ENCODE data around the gene SLC39A9. TPM values are rescaled to one million over a fixed set of nuclear protein-coding genes. Genes with fewer than 3 reads are reported as not detected.
A peak's percentile ranks its signal among the peaks of the same experiment; 100 is the strongest.

SLC39A9 gene
- total RNA-seq, 2 donors from 2014 or later = 43.9 to 61.1 TPM

DNA sequence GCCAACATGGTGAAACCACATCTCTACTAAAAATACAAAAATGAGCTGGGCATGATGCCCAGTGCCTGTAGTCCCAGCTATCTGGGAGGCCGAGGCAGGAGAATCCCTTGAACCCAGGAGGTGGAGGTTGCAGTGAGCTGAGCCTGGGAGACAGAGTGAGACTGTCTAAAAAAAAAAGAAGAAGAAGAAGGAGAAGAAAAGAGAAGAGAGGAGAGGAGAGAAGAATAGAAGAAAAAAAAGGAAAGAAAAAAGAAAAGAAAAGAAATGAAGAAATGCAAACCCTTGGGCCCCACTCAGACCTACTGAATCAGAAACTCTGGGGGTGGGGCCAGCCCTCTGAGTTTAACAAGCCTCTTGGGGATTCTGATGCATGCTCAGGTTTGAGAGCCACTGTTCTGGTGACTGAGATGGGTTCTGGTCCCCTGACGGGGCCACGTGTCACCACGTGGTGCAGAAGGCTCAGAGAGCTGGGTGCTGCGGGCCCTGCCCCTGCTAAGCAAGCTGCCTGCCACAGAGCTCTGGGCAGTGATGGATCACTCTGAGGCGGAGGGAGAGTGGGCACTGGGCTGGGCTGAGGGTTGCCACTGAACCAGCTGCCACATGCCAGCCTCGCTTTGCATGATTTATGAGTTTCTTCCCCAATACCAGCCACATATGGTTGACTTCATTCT lies 37.9 kb upstream of the SLC39A9 start:
- no peak for ATAC-seq (replicated peaks)
- H3K9me3 Mint-ChIP-seq = no peaks in the 10 kb centered on the region
- H3K4me1 Mint-ChIP-seq = peaks cover 9% of the 10 kb centered on the region
- no peak overlapping the region for H3K27ac Mint-ChIP-seq
- H3K36me3 Mint-ChIP-seq (ENCODE audit: low read depth) = no peaks in the 10 kb centered on the region
- no peaks in the 10 kb centered on the region for H3K27me3 Mint-ChIP-seq
- no peak overlapping the region for H3K4me3 Mint-ChIP-seq

DNA sequence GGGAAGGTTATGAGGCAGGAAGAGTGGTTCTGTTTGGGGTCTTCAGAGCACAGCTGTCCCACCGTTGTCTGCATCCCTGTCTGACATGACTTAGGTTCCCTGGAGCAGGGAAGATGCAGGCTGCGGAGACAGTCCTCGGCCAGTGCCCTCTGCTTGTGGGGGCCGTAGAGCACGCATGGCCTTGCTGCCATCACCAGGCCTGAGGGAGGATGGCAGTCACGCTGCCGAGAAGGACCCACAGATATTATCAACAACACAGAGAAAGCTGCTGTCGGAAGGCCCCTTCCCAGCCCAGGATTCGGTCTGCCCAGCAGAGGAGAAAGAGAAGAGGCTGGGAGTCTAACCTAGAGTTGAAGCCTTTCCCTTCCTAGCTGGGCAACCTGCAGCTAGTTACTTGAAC lies 35.4 kb upstream of the SLC39A9 start:
- H3K36me3 Mint-ChIP-seq (ENCODE audit: low read depth) = no peaks in the 10 kb centered on the region
- H3K4me1 Mint-ChIP-seq = peaks cover 9% of the 10 kb centered on the region
- no peaks in the 10 kb centered on the region for H3K27me3 Mint-ChIP-seq
- no peak overlapping the region for H3K4me3 Mint-ChIP-seq
- H3K9me3 Mint-ChIP-seq = no peaks in the 10 kb centered on the region
- no peak for ATAC-seq (replicated peaks)
- no peak overlapping the region for H3K27ac Mint-ChIP-seq

DNA sequence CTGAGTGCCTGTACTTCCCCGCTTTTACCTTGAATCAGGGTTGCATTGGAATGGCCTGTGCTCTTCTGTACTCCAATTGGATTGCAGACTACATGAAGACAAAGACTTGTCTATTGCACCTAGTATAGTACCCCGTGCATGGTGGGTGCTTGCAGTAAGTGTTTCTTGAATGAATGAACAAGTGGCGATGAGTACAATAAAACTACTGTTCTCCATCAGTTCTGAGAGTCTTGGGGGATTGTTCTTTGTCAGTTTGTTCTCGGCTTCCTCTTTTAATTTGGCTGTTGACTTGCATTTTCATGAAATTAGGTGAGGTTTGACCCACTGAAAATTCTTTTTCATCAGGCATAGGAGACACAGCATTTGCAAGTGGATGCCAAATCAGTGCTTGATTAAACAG lies 34.5 kb upstream of the SLC39A9 start:
- H3K27ac Mint-ChIP-seq = no peak overlapping the region
- peaks cover 3% of the 10 kb centered on the region for H3K4me1 Mint-ChIP-seq
- no peaks in the 10 kb centered on the region for H3K36me3 Mint-ChIP-seq (ENCODE audit: low read depth)
- H3K27me3 Mint-ChIP-seq = no peaks in the 10 kb centered on the region
- ATAC-seq (replicated peaks) = no peak
- no peak overlapping the region for H3K4me3 Mint-ChIP-seq
- H3K9me3 Mint-ChIP-seq = no peaks in the 10 kb centered on the region

DNA sequence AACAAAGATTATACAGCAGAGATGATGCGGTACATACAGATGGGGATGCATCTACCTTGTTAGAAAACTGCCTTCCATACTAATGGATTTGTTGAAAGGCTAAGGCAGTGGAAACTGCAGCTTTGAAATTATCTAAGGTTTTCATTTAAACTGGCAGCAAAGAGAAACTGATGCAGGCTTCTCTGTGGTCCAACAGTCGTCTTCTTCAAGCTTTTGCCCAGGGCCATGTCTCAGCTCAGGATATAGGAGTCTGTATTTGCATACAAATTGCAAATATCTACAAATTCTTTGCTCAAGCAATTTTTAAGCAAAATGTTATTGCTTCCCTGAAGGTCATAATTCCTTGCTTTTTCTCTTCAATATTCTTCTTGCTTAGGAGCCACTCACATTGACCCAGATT lies 34.1 kb upstream of the SLC39A9 start:
- H3K27me3 Mint-ChIP-seq = no peaks in the 10 kb centered on the region
- no peaks in the 10 kb centered on the region for H3K9me3 Mint-ChIP-seq
- H3K4me3 Mint-ChIP-seq = no peak overlapping the region
- no peaks in the 10 kb centered on the region for H3K36me3 Mint-ChIP-seq (ENCODE audit: low read depth)
- H3K4me1 Mint-ChIP-seq = no peaks in the 10 kb centered on the region
- no peak for ATAC-seq (replicated peaks)
- H3K27ac Mint-ChIP-seq = no peak overlapping the region

DNA sequence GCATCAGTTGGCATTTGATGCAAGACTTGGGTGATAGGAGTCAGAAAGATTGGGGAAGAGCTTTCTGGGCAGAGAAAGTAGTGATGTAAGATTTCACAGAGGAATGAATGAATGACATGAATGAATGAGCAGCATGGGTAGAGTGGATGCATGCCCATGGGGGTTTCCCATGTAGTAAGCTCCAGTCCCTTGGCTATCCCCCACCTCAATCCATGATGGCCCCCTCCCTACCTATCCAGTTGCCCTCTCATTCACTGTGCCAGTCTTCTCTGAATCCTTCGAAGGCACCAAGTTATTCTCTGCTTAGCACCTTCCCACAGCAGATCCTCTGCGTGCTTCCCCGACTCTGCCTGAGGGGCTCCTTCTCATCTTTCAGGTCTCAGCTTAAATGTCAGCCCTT lies 32.4 kb upstream of the SLC39A9 start:
- H3K27me3 Mint-ChIP-seq = no peaks in the 10 kb centered on the region
- no peaks in the 10 kb centered on the region for H3K36me3 Mint-ChIP-seq (ENCODE audit: low read depth)
- H3K4me3 Mint-ChIP-seq = no peak overlapping the region
- H3K9me3 Mint-ChIP-seq = no peaks in the 10 kb centered on the region
- ATAC-seq (replicated peaks) = no peak
- no peak overlapping the region for H3K27ac Mint-ChIP-seq
- no peaks in the 10 kb centered on the region for H3K4me1 Mint-ChIP-seq

DNA sequence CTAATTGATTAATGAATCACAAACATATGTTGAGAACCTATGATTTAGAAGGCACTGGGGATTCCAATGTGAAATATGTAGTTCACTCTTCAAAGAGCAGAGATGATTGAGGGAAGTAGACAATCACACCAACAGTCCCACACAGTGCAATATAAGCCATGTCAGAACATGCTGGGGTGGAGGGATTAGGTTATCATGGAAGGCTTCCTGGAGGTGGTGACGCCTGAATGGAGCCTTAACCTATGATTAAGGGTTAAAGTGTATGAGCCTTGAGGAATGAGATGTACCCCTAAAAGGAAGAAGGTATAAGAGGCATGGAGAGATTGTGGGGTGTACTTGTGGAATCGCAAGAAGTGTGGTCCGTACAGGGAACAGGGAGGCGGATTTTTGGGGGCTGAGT lies 31.7 kb upstream of the SLC39A9 start:
- Mint-ChIP-seq H3K9me3 (no peaks in the 10 kb centered on the region), H3K36me3 (ENCODE audit: low read depth) (no peaks in the 10 kb centered on the region), H3K27ac (no peak overlapping the region), H3K4me3 (no peak overlapping the region), H3K4me1 (no peaks in the 10 kb centered on the region), H3K27me3 (no peaks in the 10 kb centered on the region)
- no peak for ATAC-seq (replicated peaks)

DNA sequence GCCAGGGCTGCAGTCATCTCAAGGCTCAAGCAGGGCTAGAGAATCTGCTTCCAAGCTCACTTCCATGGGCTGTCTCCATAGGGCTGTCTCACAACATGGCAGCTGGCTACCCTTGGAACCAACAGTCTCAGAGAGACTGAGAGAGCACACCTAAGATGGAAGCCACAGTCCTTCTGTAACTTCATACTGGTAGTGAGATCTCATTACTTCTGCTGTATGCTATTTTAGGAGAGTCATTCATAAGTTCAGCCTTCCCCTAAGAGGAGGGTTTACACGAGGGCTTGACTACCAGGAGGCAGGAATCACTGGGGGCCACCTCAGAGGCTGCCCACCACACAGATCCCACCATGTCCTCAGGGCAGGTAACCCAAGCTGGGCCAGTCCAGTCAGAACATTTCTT lies 30.1 kb upstream of the SLC39A9 start:
- no peak overlapping the region for H3K4me3 Mint-ChIP-seq
- no peaks in the 10 kb centered on the region for H3K27me3 Mint-ChIP-seq
- H3K4me1 Mint-ChIP-seq = peaks cover 3% of the 10 kb centered on the region
- ATAC-seq (replicated peaks) = no peak
- no peaks in the 10 kb centered on the region for H3K9me3 Mint-ChIP-seq
- H3K36me3 Mint-ChIP-seq (ENCODE audit: low read depth) = peaks cover 5% of the 10 kb centered on the region
- H3K27ac Mint-ChIP-seq = no peak overlapping the region

DNA sequence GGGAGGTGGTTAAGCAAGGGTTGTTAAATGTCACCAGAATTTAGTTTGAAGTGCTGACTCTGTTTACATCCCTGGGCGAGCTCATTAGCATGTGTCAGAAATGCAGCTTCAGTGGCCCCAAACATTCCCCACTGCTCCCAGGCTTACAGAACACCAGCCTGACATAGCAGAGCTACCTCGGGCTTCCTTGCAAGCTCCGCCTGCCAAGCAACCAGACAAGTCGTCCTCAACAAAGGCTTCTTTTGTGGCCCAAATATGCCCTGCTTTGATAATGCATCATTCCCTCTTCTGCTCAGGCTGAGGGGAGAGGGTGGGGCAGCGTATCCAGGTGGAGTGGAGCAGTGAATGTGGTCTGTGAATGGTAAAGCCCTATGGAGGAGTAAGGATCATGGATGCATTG lies 28.4 kb upstream of the SLC39A9 start:
- Mint-ChIP-seq H3K27me3 (no peaks in the 10 kb centered on the region), H3K4me1 (peaks cover 11% of the 10 kb centered on the region), H3K27ac (no peak overlapping the region), H3K9me3 (no peaks in the 10 kb centered on the region), H3K36me3 (ENCODE audit: low read depth) (peaks cover 5% of the 10 kb centered on the region), H3K4me3 (no peak overlapping the region)
- ATAC-seq (replicated peaks) = no peak

DNA sequence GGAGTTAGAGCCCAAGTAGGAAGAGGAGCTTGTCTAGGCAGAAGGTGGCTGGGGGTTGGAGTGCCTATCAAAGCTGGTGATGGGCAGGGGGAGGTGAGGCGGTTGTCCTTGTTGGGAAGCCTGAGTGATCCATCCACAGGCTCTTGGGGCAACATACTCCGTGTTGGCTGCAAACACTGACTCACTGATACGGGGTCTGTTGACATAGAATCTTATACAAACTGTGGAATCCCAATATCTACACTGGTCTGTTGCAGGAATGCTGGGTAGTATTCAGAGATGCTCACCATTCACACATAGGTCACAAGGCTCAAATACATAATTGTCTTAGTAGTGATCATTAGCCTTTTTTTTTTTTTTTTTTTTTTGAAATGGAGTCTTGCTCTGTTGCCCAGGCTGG lies 26.3 kb upstream of the SLC39A9 start:
- H3K27me3 Mint-ChIP-seq = no peaks in the 10 kb centered on the region
- H3K4me1 Mint-ChIP-seq = peaks cover 11% of the 10 kb centered on the region
- H3K4me3 Mint-ChIP-seq = no peak overlapping the region
- H3K36me3 Mint-ChIP-seq (ENCODE audit: low read depth) = peaks cover 26% of the 10 kb centered on the region
- no peak for ATAC-seq (replicated peaks)
- no peak overlapping the region for H3K27ac Mint-ChIP-seq
- no peaks in the 10 kb centered on the region for H3K9me3 Mint-ChIP-seq

DNA sequence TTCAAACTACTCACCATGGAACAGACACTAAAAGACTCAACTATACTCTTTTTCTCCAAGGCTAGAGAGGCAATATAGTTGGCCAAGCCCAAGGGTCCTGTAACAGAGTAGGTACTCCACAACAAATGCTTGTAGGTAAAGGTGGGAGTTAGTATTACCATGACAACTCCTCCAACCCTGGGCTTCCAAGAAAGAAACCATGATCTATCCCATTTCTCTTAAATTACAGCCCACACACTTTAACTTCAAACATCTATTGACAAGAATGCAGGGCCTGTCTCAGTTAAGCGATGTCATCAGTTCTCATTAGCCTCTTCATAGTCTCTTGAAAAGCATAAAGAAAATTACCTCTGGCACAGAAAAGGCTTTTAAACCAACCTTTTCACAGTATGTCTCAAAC lies 25.4 kb upstream of the SLC39A9 start:
- H3K4me3 Mint-ChIP-seq = peak overlapping the region; percentile 1
- H3K36me3 Mint-ChIP-seq (ENCODE audit: low read depth) = peaks cover 32% of the 10 kb centered on the region
- ATAC-seq (replicated peaks) = peak; percentile 83
- no peaks in the 10 kb centered on the region for H3K27me3 Mint-ChIP-seq
- peak overlapping the region; percentile 61 for H3K27ac Mint-ChIP-seq
- H3K4me1 Mint-ChIP-seq = peaks cover 11% of the 10 kb centered on the region
- H3K9me3 Mint-ChIP-seq = no peaks in the 10 kb centered on the region

DNA sequence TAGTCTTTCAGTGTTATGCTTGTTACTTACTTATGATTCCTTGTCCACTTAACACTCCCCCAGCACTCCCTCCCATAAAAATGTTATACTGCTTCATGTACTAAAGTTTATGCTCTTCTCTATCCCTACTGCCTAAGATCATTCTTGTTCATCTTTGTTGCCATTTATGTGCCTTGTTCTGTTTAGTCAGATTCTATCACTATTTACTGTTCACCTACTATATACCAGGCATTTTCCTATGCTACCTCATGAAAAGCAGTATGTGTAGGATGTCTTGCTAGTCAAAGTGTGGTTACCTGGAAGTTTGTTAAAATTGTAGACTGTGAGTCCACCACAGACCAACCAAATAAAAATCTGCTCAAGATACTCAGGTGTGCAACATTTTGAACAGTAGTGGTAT lies 24.3 kb upstream of the SLC39A9 start:
- peaks cover 11% of the 10 kb centered on the region for H3K4me1 Mint-ChIP-seq
- no peaks in the 10 kb centered on the region for H3K9me3 Mint-ChIP-seq
- peaks cover 43% of the 10 kb centered on the region for H3K36me3 Mint-ChIP-seq (ENCODE audit: low read depth)
- ATAC-seq (replicated peaks) = no peak
- no peaks in the 10 kb centered on the region for H3K27me3 Mint-ChIP-seq
- H3K4me3 Mint-ChIP-seq = no peak overlapping the region
- peak overlapping the region; percentile 61 for H3K27ac Mint-ChIP-seq

DNA sequence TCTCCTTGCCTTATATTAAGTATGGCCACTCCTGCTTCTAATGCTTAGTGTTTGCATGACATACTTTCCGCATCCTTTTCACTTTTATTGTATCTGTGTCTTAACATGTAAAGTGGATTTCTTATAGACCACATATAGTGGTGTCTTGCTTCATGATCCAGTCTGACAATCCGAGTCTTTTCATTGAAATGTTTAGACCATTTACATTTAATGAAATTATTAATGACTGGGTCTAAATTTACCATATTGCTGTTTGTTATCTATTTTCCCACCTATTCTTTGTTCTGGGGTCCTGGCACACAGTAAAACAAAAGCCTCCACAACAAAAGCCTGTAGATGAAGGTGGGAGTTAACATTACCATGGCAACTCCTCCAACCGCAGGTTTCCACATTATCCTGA lies 23.3 kb upstream of the SLC39A9 start:
- Mint-ChIP-seq H3K4me3 (no peak overlapping the region), H3K27ac (no peak overlapping the region), H3K27me3 (no peaks in the 10 kb centered on the region), H3K36me3 (ENCODE audit: low read depth) (peaks cover 52% of the 10 kb centered on the region), H3K9me3 (no peaks in the 10 kb centered on the region), H3K4me1 (peaks cover 11% of the 10 kb centered on the region)
- ATAC-seq (replicated peaks) = no peak

DNA sequence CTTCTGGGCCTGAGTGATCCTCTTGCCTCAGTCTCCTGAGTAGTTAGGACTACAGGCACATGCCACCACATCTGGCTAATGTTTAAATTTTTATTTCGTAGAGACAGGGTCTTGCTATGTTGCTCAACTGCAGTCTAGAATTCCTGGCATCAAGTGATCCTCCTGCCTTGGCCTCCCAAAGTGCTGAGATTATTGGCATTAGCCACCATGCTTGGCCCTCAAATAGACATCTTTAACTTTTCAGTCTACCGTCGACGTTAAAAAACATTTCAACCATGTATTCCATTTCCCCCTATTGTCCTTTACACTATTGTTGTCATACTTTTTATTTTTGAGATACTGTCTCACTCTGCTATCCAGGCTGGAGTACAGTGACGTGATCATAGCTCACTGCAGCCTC lies 22.8 kb upstream of the SLC39A9 start:
- Mint-ChIP-seq H3K36me3 (ENCODE audit: low read depth) (peaks cover 58% of the 10 kb centered on the region), H3K4me1 (peaks cover 11% of the 10 kb centered on the region), H3K27me3 (no peaks in the 10 kb centered on the region), H3K27ac (no peak overlapping the region), H3K4me3 (no peak overlapping the region), H3K9me3 (no peaks in the 10 kb centered on the region)
- ATAC-seq (replicated peaks) = no peak

DNA sequence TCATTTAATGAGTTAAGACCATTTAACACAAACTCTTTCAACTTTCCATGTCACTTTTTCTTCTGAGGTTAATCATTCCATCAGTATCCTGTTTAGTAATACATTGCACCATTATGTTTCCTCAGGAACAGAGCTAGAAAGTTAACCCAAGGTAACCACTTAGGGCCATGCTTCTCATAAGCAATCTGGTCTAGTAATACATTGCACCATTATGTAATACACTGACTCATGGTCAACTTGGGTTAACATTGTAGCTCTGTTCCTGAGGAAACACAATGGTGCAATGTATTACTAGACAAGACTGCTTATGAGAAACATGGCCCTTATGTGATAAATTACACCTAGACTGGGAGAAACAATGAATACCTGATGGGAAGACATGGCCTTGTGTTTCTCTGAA lies 22.1 kb upstream of the SLC39A9 start:
- peaks cover 65% of the 10 kb centered on the region for H3K36me3 Mint-ChIP-seq (ENCODE audit: low read depth)
- no peaks in the 10 kb centered on the region for H3K9me3 Mint-ChIP-seq
- H3K4me1 Mint-ChIP-seq = peaks cover 11% of the 10 kb centered on the region
- no peak overlapping the region for H3K27ac Mint-ChIP-seq
- H3K4me3 Mint-ChIP-seq = no peak overlapping the region
- no peak for ATAC-seq (replicated peaks)
- no peaks in the 10 kb centered on the region for H3K27me3 Mint-ChIP-seq

DNA sequence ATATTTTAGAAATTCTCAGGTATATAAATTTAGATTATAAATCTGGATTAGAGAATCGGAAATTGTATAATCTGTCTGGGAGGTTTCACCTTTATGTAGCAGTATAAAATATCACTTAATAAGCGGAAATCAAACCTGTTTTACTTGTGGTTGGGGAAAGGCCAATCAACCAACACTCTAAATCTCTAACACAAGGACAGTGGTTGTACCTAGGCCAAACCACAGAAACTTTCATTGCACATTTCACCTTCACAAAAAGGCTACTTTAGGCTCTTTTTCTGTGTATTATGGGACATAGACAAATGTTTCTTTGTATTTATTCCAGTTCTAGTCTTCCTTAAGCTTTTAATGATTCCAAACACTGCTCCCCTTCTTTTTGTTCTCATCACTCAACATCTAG lies 20.2 kb upstream of the SLC39A9 start:
- Mint-ChIP-seq H3K9me3 (no peaks in the 10 kb centered on the region), H3K36me3 (ENCODE audit: low read depth) (peaks cover 78% of the 10 kb centered on the region), H3K27ac (no peak overlapping the region), H3K4me3 (no peak overlapping the region), H3K4me1 (peaks cover 10% of the 10 kb centered on the region), H3K27me3 (no peaks in the 10 kb centered on the region)
- no peak for ATAC-seq (replicated peaks)

DNA sequence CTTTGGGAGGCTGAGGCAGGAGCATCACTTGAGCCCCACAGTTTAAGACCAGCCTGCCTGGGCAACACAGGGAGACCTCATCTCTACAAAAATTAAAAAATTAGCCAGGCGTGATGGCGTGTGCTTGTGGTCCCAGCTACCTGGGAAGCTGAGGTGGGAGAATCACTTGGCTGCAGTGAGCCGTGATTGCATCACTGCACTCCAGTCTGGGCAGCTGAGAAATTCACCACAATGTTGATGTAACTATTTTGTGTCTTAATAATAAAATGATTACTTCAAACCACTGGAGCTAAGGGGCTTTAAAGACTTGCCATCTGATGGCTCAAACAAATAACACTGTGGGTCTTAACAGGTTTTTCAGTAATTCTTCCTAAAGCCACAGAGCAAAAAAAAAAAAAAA lies 11.2 kb upstream of the SLC39A9 start:
- Mint-ChIP-seq H3K27ac (no peak overlapping the region), H3K36me3 (ENCODE audit: low read depth) (peaks cover 100% of the 10 kb centered on the region), H3K27me3 (no peaks in the 10 kb centered on the region), H3K4me1 (peaks cover 42% of the 10 kb centered on the region), H3K9me3 (no peaks in the 10 kb centered on the region), H3K4me3 (no peak overlapping the region)
- ATAC-seq (replicated peaks) = no peak

All from activated T-helper 17 cell treated with anti-CD3 and anti-CD28 coated beads, Interleukin-2, amount 50 U/mL, for 72 hours (primary cell).